ENCODE results near the gene ABCG1.

The ABCG1 gene

GRCh38 chr21:42278451-42279149 is 59.7 kb downstream of the ABCG1 start:
- no peak for DNase-seq (ENCODE audit: low read depth)
- TF ChIP-seq CTCF (IDR thresholded peaks at IDR 0.05; ENCODE audit: insufficient read depth, low read depth, low read length, missing control alignments): no peak
- H3K4me3 ChIP-seq (ENCODE audit: low read length): no peak overlapping the region

- DNase-seq (ENCODE audit: low read depth): no peak
- TF ChIP-seq CTCF (IDR thresholded peaks at IDR 0.05; ENCODE audit: insufficient read depth, low read depth, low read length, missing control alignments): no peak
- H3K4me3 ChIP-seq (ENCODE audit: low read length): no peak overlapping the region
Measured at GRCh38 chr21:42279341-42279871, 60.5 kb downstream of the ABCG1 start.

DNA sequence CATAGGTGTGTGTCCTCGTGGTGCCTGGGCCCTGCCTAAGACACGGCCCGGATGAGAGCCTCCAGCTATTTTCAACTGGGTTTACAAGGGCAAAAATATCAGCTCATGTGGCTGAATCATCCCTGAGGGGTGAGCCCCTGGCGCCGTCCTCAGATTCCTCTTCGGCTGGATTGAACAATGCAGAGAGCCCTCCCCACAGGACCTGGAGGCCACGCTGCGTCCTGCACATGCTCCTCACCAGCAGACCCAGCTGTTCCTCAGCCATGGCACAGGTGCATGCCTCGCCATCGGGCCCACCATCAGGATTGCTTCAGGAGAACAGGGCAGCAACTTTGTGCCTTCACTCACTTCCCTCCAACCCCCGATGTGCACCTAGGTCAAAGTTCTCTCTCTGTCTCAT is 60.9 kb downstream of the ABCG1 start:
- TF ChIP-seq CTCF (IDR thresholded peaks at IDR 0.05; ENCODE audit: insufficient read depth, low read depth, low read length, missing control alignments): no peak
- H3K4me3 ChIP-seq (ENCODE audit: low read length): no peak overlapping the region
- no peak for DNase-seq (ENCODE audit: low read depth)

GRCh38 chr21:42280356-42281180 is 61.6 kb downstream of the ABCG1 start:
- H3K4me3 ChIP-seq (ENCODE audit: low read length): no peak overlapping the region
- no peak for DNase-seq (ENCODE audit: low read depth)
- no peak for TF ChIP-seq CTCF (IDR thresholded peaks at IDR 0.05; ENCODE audit: insufficient read depth, low read depth, low read length, missing control alignments)

DNA sequence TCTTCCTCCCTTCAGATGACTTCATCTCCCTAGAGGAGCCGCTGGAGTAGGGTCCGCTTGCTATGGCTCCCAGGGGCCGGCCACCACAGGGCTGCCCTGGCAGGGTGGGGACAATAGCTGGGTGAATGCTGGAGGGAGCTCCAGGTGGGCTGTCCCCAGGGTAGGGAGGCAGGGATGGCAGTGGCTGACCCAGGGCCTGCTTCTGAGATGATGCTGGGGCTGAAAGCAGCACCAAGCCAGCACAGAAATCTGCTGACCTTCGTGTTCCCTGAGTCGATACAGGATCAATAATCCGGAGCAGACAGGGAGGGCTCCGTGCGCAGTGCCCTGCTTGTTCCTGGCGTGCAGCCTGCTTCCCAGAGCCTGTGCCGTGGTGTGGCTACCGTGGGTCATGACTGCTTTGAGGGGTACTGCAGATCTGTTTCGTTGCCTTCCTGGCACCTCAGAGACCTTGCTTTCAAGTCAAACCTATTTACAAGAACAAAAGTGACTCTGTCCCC is 62.3 kb downstream of the ABCG1 start:
- no peak for DNase-seq (ENCODE audit: low read depth)
- no peak for TF ChIP-seq CTCF (IDR thresholded peaks at IDR 0.05; ENCODE audit: insufficient read depth, low read depth, low read length, missing control alignments)
- no peak overlapping the region for H3K4me3 ChIP-seq (ENCODE audit: low read length)

DNA sequence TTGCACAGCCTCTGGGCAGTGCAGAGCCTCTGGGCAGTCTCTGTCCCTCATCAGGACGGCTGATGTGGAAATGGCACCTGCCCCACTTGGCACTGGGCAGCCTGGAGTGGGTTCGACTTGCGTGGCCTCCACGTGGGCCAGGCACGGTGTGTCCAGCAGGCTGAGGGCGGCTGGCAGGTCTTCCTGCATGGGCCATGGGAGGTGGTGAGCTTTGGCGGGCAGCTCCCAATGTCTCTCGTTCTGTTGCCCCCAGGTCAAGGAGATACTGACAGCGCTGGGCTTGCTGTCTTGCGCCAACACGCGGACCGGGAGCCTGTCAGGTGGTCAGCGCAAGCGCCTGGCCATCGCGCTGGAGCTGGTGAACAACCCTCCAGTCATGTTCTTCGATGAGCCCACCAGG is 63.1 kb downstream of the ABCG1 start:
- H3K4me3 ChIP-seq (ENCODE audit: low read length): no peak overlapping the region
- DNase-seq (ENCODE audit: low read depth): no peak
- TF ChIP-seq CTCF (IDR thresholded peaks at IDR 0.05; ENCODE audit: insufficient read depth, low read depth, low read length, missing control alignments): no peak

Data from epithelial cell of esophagus (primary cell).